ENCODE measurements around the gene HTRA1. TPM values are rescaled to one million over a fixed set of nuclear protein-coding genes. Genes with fewer than 3 reads are reported as not detected.

HTRA1 gene
- total RNA-seq, 1 donor from 2014 or later: 41.6 TPM

GRCh38 chr10:122468307-122468925, 7.1 kb downstream of the HTRA1 start:
- intact Hi-C loops (cut with DNase I): no loop called here
- DNase-seq (ENCODE audit: missing footprints) (no peak), ATAC-seq (no peak)

GRCh38 chr10:122468926-122469781, 7.8 kb downstream of the HTRA1 start:
- intact Hi-C loops (cut with DNase I): no loop called here
- DNase-seq (ENCODE audit: missing footprints) (no peak), ATAC-seq (peak; percentile 67)

- ATAC-seq (peak; percentile 49), DNase-seq (ENCODE audit: missing footprints) (no peak)
- intact Hi-C loops (cut with DNase I): no loop called here
These were observed 8.5 kb downstream of the HTRA1 start for GRCh38 chr10:122469848-122470247.

- no peak for ATAC-seq
- no peak for DNase-seq (ENCODE audit: missing footprints)
- intact Hi-C loops (cut with DNase I): no loop called here
These were observed 10.3 kb downstream of the HTRA1 start for GRCh38 chr10:122471531-122472177.

- intact Hi-C loops (cut with DNase I): no loop called here
- DNase-seq (ENCODE audit: missing footprints) (no peak), ATAC-seq (no peak)
These were observed 11.8 kb downstream of the HTRA1 start for GRCh38 chr10:122473116-122473515.

GRCh38 chr10:122474131-122474818, 12.9 kb downstream of the HTRA1 start:
- DNase-seq (ENCODE audit: missing footprints) (no peak), ATAC-seq (peak; percentile 51)
- intact Hi-C loops (cut with DNase I): no loop called here

- ATAC-seq: peak; percentile 93
- intact Hi-C loops (cut with DNase I): no loop called here
These were observed 13.7 kb downstream of the HTRA1 start for GRCh38 chr10:122475100-122475499.

GRCh38 chr10:122475591-122476332, 14.4 kb downstream of the HTRA1 start:
- ATAC-seq (no peak), DNase-seq (ENCODE audit: missing footprints) (no peak)
- intact Hi-C loops (cut with DNase I): no loop called here

More at GRCh38 chr10:122475100-122475499, 13.7 kb downstream of the HTRA1 start:
- peak; percentile 89 for DNase-seq (ENCODE audit: missing footprints)

GRCh38 chr10:122476333-122476695, 15.0 kb downstream of the HTRA1 start:
- ATAC-seq (no peak), DNase-seq (ENCODE audit: missing footprints) (no peak)
- intact Hi-C loops (cut with DNase I): no loop called here

GRCh38 chr10:122477436-122477835, 16.1 kb downstream of the HTRA1 start:
- intact Hi-C loops (cut with DNase I): no loop called here
- ATAC-seq: no peak
- no peak for DNase-seq (ENCODE audit: missing footprints)

GRCh38 chr10:122478971-122479370, 17.6 kb downstream of the HTRA1 start:
- intact Hi-C loops (cut with DNase I): no loop called here
- DNase-seq (ENCODE audit: missing footprints) (no peak), ATAC-seq (no peak)

- intact Hi-C loops (cut with DNase I): no loop called here
- DNase-seq (ENCODE audit: missing footprints) (no peak), ATAC-seq (no peak)
These were observed 18.9 kb downstream of the HTRA1 start for GRCh38 chr10:122480146-122480833.

- DNase-seq (ENCODE audit: missing footprints) (no peak), ATAC-seq (no peak)
- intact Hi-C loops (cut with DNase I): no loop called here
These were observed 20.1 kb downstream of the HTRA1 start for GRCh38 chr10:122481296-122482056.

- ATAC-seq: no peak
- intact Hi-C loops (cut with DNase I): no loop called here
- no peak for DNase-seq (ENCODE audit: missing footprints)
These were observed 23.1 kb downstream of the HTRA1 start for GRCh38 chr10:122484276-122485060.

GRCh38 chr10:122485670-122486069, 24.3 kb downstream of the HTRA1 start:
- DNase-seq (ENCODE audit: missing footprints) (no peak), ATAC-seq (peak; percentile 68)
- intact Hi-C loops (cut with DNase I): no loop called here

- intact Hi-C loops (cut with DNase I): no loop called here
- no peak for ATAC-seq
- DNase-seq (ENCODE audit: missing footprints): no peak
These were observed 25.2 kb downstream of the HTRA1 start for GRCh38 chr10:122486406-122487080.

All from Right ventricle myocardium inferior (tissue), 1 donor.